ENCODE data around the gene MSI2. TPM values are rescaled to one million over a fixed set of nuclear protein-coding genes. Genes with fewer than 3 reads are reported as not detected.

Gene MSI2
- total RNA-seq, 1 donor from 2014 or later = 140 TPM

GRCh38 chr17:57644326-57644725 lies 388.0 kb downstream of the MSI2 start:
- DNase-seq (ENCODE audit: low read depth, low spot score) = no peak
- Mint-ChIP-seq H3K9me3 (no peaks in the 10 kb centered on the region), H3K27me3 (ENCODE audit: low read depth) (no peaks in the 10 kb centered on the region), H3K4me3 (peak overlapping the region; percentile 60), H3K36me3 (ENCODE audit: low read depth) (peaks cover 2% of the 10 kb centered on the region), H3K4me1 (peaks cover 25% of the 10 kb centered on the region), H3K27ac (ENCODE audit: unreplicated experiment) (peak overlapping the region; percentile 71)
- TF ChIP-seq CTCF (conservative IDR thresholded peaks at IDR 0.05) = no peak

- Mint-ChIP-seq H3K4me1 (peaks cover 39% of the 10 kb centered on the region), H3K4me3 (no peak overlapping the region), H3K27me3 (ENCODE audit: low read depth) (no peaks in the 10 kb centered on the region), H3K36me3 (ENCODE audit: low read depth) (peaks cover 2% of the 10 kb centered on the region), H3K9me3 (no peaks in the 10 kb centered on the region), H3K27ac (ENCODE audit: unreplicated experiment) (no peak overlapping the region)
- no peak for DNase-seq (ENCODE audit: low read depth, low spot score)
- no peak for TF ChIP-seq CTCF (conservative IDR thresholded peaks at IDR 0.05)
Measured at GRCh38 chr17:57645950-57646665, 389.8 kb downstream of the MSI2 start.

GRCh38 chr17:57648720-57649119 lies 392.4 kb downstream of the MSI2 start:
- no peaks in the 10 kb centered on the region for H3K9me3 Mint-ChIP-seq
- no peak for DNase-seq (ENCODE audit: low read depth, low spot score)
- H3K4me3 Mint-ChIP-seq = no peak overlapping the region
- no peak overlapping the region for H3K27ac Mint-ChIP-seq (ENCODE audit: unreplicated experiment)
- H3K4me1 Mint-ChIP-seq = peaks cover 36% of the 10 kb centered on the region
- no peak for TF ChIP-seq CTCF (conservative IDR thresholded peaks at IDR 0.05)
- H3K27me3 Mint-ChIP-seq (ENCODE audit: low read depth) = no peaks in the 10 kb centered on the region
- peaks cover 2% of the 10 kb centered on the region for H3K36me3 Mint-ChIP-seq (ENCODE audit: low read depth)

GRCh38 chr17:57649191-57649590 lies 392.9 kb downstream of the MSI2 start:
- no peak for DNase-seq (ENCODE audit: low read depth, low spot score)
- no peaks in the 10 kb centered on the region for H3K27me3 Mint-ChIP-seq (ENCODE audit: low read depth)
- no peaks in the 10 kb centered on the region for H3K9me3 Mint-ChIP-seq
- H3K36me3 Mint-ChIP-seq (ENCODE audit: low read depth) = peaks cover 2% of the 10 kb centered on the region
- H3K4me1 Mint-ChIP-seq = peaks cover 32% of the 10 kb centered on the region
- H3K27ac Mint-ChIP-seq (ENCODE audit: unreplicated experiment) = no peak overlapping the region
- TF ChIP-seq CTCF (conservative IDR thresholded peaks at IDR 0.05) = no peak
- H3K4me3 Mint-ChIP-seq = no peak overlapping the region

- no peak for TF ChIP-seq CTCF (conservative IDR thresholded peaks at IDR 0.05)
- no peak for DNase-seq (ENCODE audit: low read depth, low spot score)
- Mint-ChIP-seq H3K36me3 (ENCODE audit: low read depth) (peaks cover 2% of the 10 kb centered on the region), H3K27me3 (ENCODE audit: low read depth) (no peaks in the 10 kb centered on the region), H3K27ac (ENCODE audit: unreplicated experiment) (peak overlapping the region; percentile 95), H3K9me3 (no peaks in the 10 kb centered on the region), H3K4me1 (peaks cover 25% of the 10 kb centered on the region), H3K4me3 (peak overlapping the region; percentile 66)
Measured at GRCh38 chr17:57649731-57650484, 393.6 kb downstream of the MSI2 start.

Data from neural crest cell (in vitro differentiated cells).